Stimulated activated CD4-positive, alpha-beta T cell treated with anti-CD3 and anti-CD28 coated beads, Interleukin-12 subunit alpha, Interleukin-12 subunit beta, amount 100 ng/mL, for 24 hours (primary cell): Measurements from ENCODE around the gene MYF6.

Experiments used
- DNase-seq, 2 experiments: peaks; one replicate each; pipeline ENCODE4 v3.0.0-alpha.2; 2020; ENCODE audit warnings: low read depth in 2 of 2

The MYF6 gene

GRCh38 chr12:80704420-80704819 lies 3.0 kb upstream of the MYF6 start:
- DNase-seq: no peak

- DNase-seq: no peak
Measured at GRCh38 chr12:80707830-80708258, 410 bp downstream of the MYF6 start.

- DNase-seq: no peak
Measured at GRCh38 chr12:80708259-80708974, 983 bp downstream of the MYF6 start.

- no peak for DNase-seq
Measured at GRCh38 chr12:80708975-80709328, 1.5 kb downstream of the MYF6 start.

GRCh38 chr12:80709811-80710726 lies 2.6 kb downstream of the MYF6 start:
- no peak for DNase-seq

GRCh38 chr12:80710727-80711449 lies 3.5 kb downstream of the MYF6 start:
- no peak for DNase-seq

- no peak for DNase-seq
Measured at GRCh38 chr12:80711866-80712265, 4.4 kb downstream of the MYF6 start.

GRCh38 chr12:80712866-80713265 lies 5.4 kb downstream of the MYF6 start:
- no peak for DNase-seq

GRCh38 chr12:80713419-80713818 lies 6.0 kb downstream of the MYF6 start:
- no peak for DNase-seq

- no peak for DNase-seq
Measured at GRCh38 chr12:80714055-80714454, 6.6 kb downstream of the MYF6 start.

- DNase-seq: no peak
Measured at GRCh38 chr12:80714846-80715245, 7.4 kb downstream of the MYF6 start.

GRCh38 chr12:80715713-80716249 lies 8.3 kb downstream of the MYF6 start:
- DNase-seq: no peak

GRCh38 chr12:80716696-80717469 lies 9.4 kb downstream of the MYF6 start, which contains the start of gene MYF5:
TSS of gene MYF5 (plus strand) at chr12:80716912. CDS start at chr12:80717064, 152 bp downstream.
- DNase-seq: no peak

- DNase-seq: no peak
Measured at GRCh38 chr12:80717856-80718255, 10.4 kb downstream of the MYF6 start.

GRCh38 chr12:80720516-80720915 lies 13.1 kb downstream of the MYF6 start:
- DNase-seq: no peak

- DNase-seq: no peak
Measured at GRCh38 chr12:80721326-80721725, 13.9 kb downstream of the MYF6 start.

GRCh38 chr12:80745851-80746505 lies 38.5 kb downstream of the MYF6 start:
- no peak for DNase-seq

GRCh38 chr12:80747800-80748199 lies 40.4 kb downstream of the MYF6 start:
- DNase-seq: no peak

GRCh38 chr12:80749456-80749855 lies 42.0 kb downstream of the MYF6 start:
- no peak for DNase-seq

- no peak for DNase-seq
Measured at GRCh38 chr12:80752464-80752863, 45.0 kb downstream of the MYF6 start.

GRCh38 chr12:80754274-80754673 lies 46.8 kb downstream of the MYF6 start:
- no peak for DNase-seq
